ENCODE measurements around the gene CDH13.

DNA sequence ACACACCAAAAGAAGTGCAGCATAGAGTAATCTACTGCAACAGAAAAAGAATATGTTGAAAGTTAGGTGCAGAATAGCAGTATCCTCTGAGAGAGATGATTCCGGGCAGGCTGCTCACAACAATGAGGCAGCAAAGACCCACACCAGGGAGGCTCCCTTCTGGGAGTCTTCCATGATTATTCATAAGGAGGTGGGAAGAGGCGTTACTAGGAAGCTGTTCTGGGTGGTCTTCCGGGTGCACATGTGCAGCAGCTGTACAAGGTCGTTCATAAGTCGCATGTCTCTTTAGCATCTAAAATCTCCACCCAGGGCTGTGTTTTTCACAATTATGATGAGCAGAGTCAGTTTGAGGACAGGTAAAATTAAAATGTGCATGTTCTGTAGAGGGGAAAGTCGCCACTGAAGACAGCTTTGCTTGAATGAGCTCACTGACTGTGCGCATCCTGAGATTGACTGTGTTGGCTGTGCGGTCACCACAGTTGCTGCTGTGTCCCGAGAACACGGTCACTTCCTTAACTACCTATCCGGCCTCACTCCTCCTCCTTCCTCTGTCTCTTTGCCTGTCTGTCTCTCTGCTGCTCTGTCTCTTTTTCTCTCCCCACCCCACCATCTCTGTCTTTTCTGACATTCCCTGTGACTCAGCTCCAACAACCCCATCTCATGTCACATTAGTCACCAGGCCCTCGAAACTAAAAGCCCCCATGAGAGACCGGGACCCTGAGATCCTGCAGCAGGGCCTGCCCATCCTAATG, 1055.5 kb downstream of the CDH13 start:
- TF ChIP-seq FOXP2 (optimal IDR thresholded peaks at IDR 0.05; ENCODE audit: borderline replicate concordance, extremely low read depth, extremely low read length, insufficient read depth), result no peak
- TF ChIP-seq POLR2AphosphoS5 (IDR thresholded peaks at IDR 0.05; ENCODE audit: low read depth, low read length), result no peak
- TF ChIP-seq SIN3A (IDR thresholded peaks at IDR 0.05; ENCODE audit: borderline replicate concordance, insufficient read depth, low read length), result no peak
- no peak for TF ChIP-seq TAF1 (IDR thresholded peaks at IDR 0.05; ENCODE audit: borderline replicate concordance, insufficient read depth, low read length)
- TF ChIP-seq, protein P1, sequence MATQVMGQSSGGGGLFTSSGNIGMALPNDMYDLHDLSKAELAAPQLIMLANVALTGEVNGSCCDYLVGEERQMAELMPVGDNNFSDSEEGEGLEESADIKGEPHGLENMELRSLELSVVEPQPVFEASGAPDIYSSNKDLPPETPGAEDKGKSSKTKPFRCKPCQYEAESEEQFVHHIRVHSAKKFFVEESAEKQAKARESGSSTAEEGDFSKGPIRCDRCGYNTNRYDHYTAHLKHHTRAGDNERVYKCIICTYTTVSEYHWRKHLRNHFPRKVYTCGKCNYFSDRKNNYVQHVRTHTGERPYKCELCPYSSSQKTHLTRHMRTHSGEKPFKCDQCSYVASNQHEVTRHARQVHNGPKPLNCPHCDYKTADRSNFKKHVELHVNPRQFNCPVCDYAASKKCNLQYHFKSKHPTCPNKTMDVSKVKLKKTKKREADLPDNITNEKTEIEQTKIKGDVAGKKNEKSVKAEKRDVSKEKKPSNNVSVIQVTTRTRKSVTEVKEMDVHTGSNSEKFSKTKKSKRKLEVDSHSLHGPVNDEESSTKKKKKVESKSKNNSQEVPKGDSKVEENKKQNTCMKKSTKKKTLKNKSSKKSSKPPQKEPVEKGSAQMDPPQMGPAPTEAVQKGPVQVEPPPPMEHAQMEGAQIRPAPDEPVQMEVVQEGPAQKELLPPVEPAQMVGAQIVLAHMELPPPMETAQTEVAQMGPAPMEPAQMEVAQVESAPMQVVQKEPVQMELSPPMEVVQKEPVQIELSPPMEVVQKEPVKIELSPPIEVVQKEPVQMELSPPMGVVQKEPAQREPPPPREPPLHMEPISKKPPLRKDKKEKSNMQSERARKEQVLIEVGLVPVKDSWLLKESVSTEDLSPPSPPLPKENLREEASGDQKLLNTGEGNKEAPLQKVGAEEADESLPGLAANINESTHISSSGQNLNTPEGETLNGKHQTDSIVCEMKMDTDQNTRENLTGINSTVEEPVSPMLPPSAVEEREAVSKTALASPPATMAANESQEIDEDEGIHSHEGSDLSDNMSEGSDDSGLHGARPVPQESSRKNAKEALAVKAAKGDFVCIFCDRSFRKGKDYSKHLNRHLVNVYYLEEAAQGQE (IDR thresholded peaks at IDR 0.05; ENCODE audit: insufficient read depth in 1 of 2, low read depth in 2 of 2, low read length in 2 of 2), result no peak
